Skin of body (tissue), 2 donors: ENCODE data around the gene SLC48A1. TPM values are rescaled to one million over a fixed set of nuclear protein-coding genes. Genes with fewer than 3 reads are reported as not detected.

Experiments
- DNase-seq: peaks from one replicate; lab custom pipeline; 2025; lab: John Stamatoyannopoulos, UW
- total RNA-seq: library from RNA; depleted of rRNA; stranded (reverse); fragments of >200 nt; gene quantifications from one replicate; pipeline ENCODE4 v1.2.3, GENCODE V29; 2014

The SLC48A1 gene
- total RNA-seq, 1 donor from 2014 or later: 6.7 TPM

DNA sequence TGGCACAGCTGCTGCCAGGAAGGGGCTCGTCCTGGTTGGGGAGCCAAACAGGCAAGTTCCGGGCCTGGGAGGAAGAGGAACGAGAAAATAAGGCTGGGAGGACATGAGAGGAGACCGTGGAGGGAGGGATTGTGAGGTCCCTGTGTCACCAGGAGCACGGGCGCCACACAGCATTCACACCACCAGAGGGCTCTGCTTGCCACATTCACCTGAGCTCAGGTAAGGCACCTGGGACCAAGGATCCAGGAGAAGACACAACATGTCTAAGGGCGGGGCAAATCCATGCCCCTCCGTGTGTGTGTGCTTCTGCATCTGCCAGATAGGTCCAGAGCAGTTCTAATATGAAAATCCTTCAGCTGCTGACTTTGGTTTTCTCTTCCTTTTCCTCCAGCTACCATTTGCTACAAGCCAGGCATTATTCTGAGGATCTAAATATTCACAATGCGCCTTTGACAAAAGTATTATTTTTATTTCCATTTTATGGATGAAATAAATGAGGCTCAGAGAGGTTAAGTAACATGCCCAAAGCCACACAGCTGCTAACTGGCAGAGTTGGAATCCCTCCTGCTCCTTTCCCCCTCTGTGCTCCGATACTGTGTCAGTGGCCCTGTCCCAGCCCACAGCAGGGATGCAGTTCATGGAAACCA, 28.9 kb upstream of the SLC48A1 start:
- no peak for DNase-seq

DNA sequence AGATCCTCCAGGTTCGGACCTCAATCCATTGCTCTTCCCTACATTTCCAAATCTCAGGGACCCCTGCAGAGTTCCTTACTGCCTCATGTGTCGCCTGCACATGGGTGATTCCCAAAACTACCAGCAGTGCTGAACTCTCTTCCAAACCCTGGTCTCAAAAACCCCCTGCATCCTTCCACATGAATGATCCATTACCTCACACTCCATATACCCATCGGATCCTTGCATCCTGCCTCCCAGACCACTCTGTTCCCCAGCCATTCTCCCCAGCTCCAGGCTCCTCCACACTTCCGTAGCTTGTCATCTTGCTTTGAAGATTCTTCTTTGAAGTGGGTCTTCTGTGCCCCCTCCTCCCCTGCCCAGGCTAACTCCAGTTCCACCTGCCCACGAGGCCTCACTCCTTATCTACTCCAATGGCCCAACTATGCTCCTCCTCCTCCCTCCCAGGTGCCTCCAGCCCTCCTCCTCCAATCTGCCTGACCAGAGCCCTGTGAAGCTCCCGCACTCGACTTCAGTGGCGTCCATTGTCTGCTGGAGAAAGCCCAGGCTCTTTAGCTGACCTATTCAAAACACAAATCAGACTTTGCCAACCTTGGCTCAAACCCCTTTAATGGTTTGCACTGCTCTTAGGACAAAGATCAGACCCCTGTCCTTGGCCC, 28.1 kb upstream of the SLC48A1 start:
- no peak for DNase-seq

DNA sequence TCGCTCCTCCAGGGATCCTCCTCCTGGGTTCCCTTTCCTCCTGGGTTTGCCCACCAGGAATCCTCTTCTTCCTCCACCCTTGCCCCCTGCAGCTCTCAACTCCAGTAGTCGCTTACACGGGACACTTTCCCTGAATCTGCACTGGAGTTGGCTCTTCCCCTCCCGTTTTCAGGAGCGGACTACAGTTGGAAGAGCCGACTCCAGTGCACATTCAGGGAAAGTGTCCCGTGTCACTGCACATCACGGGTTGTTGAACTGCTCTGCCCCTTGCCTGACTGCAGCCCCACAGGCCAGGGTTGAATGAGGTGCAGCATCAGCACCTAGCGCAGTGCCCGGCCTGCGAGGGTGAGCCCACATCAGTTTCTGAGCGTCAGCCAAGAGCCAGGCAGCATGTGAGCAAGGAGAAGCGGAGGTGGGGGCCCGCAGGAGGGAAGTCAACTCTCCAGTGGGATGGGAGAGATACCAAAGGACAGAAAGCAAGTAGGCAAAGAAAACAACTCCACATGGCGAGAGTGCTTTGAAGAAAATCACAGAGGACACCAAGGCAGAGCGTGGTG, 27.5 kb upstream of the SLC48A1 start:
- no peak for DNase-seq

DNA sequence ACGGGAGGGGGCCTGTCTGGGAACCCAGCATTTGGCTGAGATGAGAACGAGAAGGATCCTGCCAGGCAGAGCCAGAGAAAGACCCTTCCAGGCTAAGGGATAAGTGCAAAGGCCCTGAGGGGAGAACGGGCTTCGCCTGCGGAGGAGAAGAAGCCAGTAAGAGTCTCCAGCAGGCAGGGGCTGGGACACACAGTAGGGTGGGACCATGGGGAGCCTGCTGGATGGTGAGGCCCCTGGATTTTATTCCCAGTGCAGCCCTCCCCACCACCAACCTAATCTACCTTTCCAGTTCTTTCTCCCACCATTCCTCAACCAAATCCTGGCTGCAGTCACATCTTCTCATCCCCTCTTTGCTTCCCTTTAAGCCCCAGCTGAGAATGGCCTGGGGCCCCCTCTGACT, 27.0 kb upstream of the SLC48A1 start:
- no peak for DNase-seq

DNA sequence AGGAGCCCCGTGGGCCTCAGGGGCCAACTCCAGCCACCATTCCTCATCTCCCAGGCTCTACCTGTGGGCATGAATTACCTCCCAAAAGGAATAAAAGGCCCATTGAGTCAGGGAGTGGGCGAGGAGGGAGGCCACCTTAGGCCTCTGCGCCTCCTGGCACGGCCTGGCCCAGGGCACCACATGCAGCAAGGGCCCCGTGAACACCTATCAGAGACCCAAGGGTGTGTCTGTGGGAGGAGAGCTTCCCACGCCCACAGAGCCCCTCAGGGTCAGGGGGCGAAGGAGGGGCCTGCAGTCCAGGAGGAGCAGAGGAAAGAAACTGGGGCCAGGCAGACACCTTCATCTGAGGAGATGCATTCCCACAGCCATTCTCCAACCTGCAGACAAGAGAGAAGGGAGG, 26.5 kb upstream of the SLC48A1 start:
- DNase-seq: no peak

GRCh38 chr12:47747126-47747525, 25.9 kb upstream of the SLC48A1 start:
- no peak for DNase-seq

DNA sequence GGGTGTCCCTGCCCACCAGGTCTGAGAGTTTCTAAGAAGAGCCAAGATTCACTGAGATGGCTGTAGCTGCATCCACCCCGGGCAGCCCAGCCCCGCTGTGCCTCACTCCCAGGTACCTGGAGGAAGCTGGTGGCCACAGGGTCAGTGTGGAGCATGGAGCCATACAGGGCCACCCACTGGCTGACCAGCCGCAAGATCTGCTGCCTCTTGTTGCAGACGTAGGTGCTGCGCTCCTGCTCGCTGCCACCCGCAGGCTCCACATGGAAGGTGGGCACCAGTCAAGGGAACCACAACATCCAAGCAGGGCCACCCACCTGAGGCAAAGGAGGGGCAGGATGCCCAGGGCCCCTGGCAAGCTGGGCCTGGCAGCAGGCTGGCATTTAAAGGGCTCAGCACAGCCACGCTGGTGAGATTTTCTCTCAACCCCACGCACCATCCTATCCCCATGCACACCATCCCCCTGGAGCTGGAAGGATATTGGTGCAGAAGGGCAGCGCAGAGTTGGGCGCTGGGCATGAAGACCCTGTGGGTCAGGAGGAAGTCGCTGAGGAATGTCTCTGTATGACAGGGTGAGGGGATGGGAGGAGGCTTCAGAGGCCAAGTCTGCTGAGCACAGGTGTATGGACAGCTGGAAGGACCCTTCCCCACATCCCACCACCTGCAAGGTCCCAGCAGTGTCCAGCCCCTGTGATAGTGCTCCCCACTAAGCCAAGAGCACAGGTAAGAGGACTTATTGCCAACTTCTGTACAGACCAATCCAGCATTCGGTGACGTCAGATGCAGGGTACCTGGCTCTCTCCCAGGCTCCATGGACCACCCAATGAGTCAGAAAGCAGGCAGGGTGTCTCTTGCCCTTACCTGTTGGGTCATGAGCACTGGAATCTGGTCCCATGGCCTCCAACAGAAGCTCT, 25.2 kb upstream of the SLC48A1 start:
- DNase-seq: no peak

- no peak for DNase-seq
These were observed 24.6 kb upstream of the SLC48A1 start for GRCh38 chr12:47748507-47748828.

DNA sequence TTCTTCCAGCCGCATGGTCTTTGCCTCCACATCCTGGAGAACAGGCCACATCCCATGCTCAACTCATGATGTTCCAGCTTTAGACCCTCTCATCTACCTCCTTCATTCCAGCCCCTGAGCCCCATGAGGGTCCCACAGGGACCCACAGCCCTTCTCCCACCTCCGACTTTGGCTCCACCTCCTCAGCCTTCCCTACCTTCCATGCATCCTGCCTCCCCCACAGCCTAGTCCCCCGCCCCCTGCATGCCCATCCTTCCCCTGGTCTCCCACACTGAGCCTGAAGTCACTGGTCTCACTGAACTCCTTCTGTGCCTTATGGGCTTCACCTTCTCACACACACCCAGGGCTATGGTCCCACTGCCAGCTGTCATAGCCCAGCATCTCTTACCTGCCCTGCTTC, 24.1 kb upstream of the SLC48A1 start:
- DNase-seq: no peak

DNA sequence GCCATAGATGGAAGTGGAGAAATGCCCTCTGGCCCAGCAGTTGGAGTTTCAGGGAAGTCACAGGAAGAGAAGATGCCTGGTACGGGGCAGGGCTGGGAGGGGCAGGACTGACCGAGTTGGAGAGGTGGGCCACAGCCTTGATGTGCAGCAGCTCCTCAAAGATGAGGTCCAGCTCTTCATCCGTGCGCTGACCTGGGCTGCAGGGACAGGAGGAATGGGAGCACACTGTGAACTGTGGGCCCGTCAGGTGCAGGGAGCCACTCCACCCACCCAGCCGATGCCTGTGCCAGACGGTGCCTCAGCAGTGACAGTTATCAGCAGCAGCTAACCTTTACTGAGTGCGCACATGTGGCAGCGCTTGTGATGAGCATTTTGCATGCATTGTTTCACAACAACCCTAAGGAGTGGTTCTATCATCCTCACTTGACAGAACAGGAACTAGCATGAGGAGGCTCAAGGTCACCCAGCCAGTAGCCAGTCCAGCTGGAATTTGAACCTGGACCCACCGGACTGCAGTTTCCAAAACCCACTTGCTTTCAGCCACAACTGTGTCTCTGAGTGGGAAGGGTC, 22.7 kb upstream of the SLC48A1 start:
- no peak for DNase-seq

GRCh38 chr12:47750916-47751470, 22.0 kb upstream of the SLC48A1 start:
- no peak for DNase-seq

- no peak for DNase-seq
These were observed 21.5 kb upstream of the SLC48A1 start for GRCh38 chr12:47751561-47751960.

DNA sequence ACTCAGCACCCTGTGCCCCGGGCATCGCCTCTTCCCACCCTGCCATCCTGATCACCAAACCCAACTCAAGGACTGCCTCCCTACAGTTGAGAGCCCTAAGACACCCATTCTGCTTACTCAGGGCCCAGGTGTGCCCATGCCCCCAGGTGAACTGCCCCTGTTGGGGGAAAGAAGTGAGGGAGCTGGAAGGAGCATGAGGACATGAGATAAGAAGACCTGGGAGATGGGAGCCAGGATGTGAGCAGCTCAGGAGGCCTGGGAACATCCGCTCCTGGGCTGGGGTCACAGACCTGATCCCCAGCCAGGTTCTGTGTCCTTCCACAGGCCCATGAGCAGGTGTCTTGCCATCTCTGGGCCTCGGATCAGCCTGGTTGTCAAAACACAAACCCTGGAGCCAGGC, 20.9 kb upstream of the SLC48A1 start:
- DNase-seq: no peak

DNA sequence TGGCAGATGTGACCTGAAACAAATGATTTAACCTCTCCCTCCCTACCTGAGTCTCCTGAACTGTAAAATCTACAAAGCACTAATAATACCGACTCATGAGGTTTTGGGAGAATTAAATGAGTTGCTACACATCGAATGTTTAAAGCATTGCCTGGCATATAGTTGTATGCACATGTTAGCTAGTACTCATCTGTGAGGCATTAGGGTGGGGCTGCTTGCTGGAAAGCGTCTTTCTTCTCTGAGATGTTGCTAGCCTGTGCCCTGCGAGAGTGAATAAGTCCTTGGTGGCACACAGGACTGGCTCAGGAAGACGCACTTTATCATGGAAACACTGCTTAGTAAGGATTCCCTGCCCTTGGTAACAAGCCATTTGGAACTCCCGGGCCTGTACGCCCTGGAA, 20.5 kb upstream of the SLC48A1 start:
- peak; percentile 40 for DNase-seq

DNA sequence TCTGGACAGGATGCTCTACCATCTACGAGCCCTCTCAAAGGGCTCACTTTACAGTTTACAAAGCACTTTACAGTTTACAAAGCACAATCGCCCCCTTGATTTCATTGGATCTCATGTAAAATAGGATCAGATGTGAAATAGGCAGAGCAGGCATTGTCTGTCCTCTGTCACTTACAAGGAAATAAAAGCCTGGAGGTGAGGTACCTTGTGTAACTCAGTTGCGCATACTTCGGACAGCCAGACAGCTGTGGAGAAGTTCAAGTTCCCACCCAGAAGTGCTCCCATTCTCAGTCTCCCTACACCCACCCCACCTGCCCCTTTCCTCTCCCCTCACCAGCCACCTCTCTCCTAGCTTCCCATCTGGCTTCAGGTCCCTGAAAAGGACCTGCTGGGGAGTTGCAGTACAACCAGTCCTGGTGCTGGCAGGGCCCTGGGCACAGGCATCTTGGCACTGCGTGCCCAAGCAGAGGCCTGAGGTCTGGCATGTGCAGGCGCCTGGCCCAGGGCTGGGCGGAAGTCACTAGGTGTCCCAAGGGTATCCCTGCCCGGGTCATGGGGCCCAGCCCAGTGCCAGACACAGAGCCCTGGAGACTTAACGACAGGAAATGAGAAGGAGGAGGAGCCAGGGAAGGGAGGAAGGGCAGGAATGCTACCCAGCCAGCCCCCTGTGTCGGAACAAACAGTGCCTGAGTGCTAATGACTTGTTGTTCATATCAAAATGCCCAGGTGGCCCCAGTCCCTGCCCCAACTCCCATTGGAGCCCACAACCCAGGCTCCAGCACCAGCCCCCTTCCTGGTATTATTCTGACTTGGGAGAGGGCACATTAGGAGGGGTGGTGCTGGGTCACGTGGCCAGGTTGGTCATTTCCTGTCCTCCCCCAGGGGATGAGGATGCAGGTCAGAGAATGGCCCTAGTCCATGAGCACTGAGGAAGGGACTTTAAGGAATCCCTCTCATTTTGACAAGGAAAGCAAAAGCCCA, 19.7 kb upstream of the SLC48A1 start:
- no peak for DNase-seq

DNA sequence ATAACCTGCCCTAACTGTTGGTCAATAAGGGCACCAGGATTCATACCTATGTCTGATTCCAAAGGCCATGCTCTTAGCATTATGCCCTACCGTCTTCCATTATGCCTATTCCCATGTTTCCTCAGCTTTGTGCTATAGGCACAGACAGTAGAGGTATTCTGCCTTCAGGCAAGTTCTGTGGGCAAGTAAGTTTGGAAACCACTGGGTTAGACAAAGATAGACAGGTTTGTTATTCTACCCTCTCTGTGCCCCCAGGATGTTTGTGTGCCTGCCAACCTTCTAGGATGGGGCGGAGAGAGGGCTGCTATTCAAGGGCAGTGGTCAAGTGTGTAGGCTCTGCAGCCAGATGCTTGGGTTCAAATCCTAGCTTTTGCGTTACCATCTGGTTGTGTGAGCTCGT, 18.9 kb upstream of the SLC48A1 start:
- DNase-seq: no peak

GRCh38 chr12:47754881-47755280, 18.2 kb upstream of the SLC48A1 start:
- DNase-seq: no peak

DNA sequence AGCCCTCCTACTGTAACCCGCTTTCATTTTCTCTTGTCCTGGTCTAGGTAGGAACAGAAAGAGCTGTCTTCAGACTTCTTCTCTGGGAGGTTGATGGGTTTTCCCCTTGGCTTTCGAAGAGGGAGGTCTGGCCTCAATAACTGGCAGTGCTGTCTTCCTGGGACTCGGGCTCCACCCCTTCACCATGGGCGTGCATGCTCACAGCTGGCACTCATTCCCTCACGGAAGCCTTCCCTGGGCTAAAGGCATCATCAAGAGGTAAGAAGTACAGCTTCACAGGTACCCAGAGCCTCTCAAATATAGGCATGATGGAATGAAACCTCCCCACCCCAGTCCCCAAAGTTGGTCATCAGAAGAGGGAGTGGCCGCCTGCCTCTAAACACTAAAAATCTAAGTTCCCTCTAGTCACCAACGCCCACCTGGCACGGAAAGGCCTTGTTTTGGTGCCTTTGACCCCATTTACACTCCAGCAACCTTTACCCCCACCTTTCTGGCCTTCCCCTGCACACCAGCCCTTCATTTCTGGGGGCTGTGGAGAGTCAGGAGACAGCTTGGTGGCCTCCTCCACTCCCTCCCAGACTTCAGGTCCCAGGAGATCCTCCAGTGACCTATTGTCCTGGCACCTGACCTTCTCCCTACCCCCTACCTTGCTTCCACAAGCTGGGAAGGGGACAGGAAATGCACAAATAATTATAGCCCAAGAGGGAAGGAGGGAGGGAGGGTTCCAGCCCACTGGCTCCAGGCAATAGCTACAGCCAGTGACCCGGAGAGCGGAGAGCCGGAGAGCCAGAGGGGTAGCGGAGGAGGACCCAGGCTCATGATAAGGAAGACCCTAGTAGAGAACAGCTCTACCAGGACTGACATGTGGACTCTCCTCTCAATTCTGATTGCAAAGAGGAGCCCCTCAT, 17.1 kb upstream of the SLC48A1 start:
- no peak for DNase-seq

- DNase-seq: no peak
These were observed 15.6 kb upstream of the SLC48A1 start for GRCh38 chr12:47757364-47757839.
